H1 (cell line): ENCODE data around the gene NPHP4. TPM values are rescaled to one million over a fixed set of nuclear protein-coding genes. Genes with fewer than 3 reads are reported as not detected.

ENCODE experiments used
- CBX8 ChIP-seq: fragments of 300-800, 300-1000 bp; sonication (generic); IDR thresholded peaks from 2 replicates; pipeline ENCODE4 v1.7.1; 2016; ENCODE audit warnings: low read depth, low read length, borderline replicate concordance
- CHD2 ChIP-seq: IDR thresholded peaks from 2 replicates; pipeline ENCODE4 v1.6.1; 2012; ENCODE audit warnings: low read length, improper control_type of control experiment
- GTF2F1 ChIP-seq: IDR thresholded peaks from 2 replicates; pipeline ENCODE4 v1.6.1; 2012; ENCODE audit warnings: low read depth, low read length, improper control_type of control experiment, borderline replicate concordance
- HDAC2 ChIP-seq, 2 experiments: fragments of 300-600 bp in 1 of 2; sonication (generic) in 1 of 2; IDR thresholded peaks; 2 replicates each; pipeline ENCODE4 v1.6.1; 2011 to 2012; ENCODE audit warnings: low read depth in 2 of 2, low read length in 2 of 2, mild to moderate bottlenecking in 2 of 2, moderate library complexity in 2 of 2, borderline replicate concordance in 1 of 2, inconsistent platforms in 1 of 2
- PHF8 ChIP-seq: fragments of 200-600 bp; sonication (generic); conservative IDR thresholded peaks from 2 replicates; pipeline ENCODE4 v1.7.1; 2012; ENCODE audit warnings: low read depth, mild to moderate bottlenecking, inconsistent platforms, low read length, moderate library complexity
- SP4 ChIP-seq: IDR thresholded peaks from 2 replicates; pipeline ENCODE4 v1.6.1; 2012; ENCODE audit warnings: low read length, inconsistent platforms
- SUZ12 ChIP-seq: fragments of 200-600 bp; sonication (generic); IDR thresholded peaks from 2 replicates; pipeline ENCODE4 v1.6.1; 2012; ENCODE audit warnings: mild to moderate bottlenecking, inconsistent platforms, low read length, moderate library complexity, mixed read lengths
- TBP ChIP-seq: IDR thresholded peaks from 2 replicates; pipeline ENCODE4 v1.6.1; 2011; ENCODE audit warnings: low read depth, low read length, improper control_type of control experiment
- polyA plus RNA-seq, 7 experiments: library from polyadenylated mRNA; depleted of rRNA in 3 of 7; stranded (reverse) in 5 of 7; unstranded in 2 of 7; fragments of >200 nt in 5 of 7; fragments of 200-250 nt in 2 of 7; gene quantifications; 1 replicate in 5 of 7; 2 replicates in 1 of 7; 4 replicates in 1 of 7; pipeline versions ENCODE4 v1.2.1 to v1.2.3, GENCODE V29; 2011 to 2013; ENCODE audit warnings: missing spikeins in 2 of 7, mixed read lengths in 2 of 7
- total RNA-seq: library from RNA; stranded (reverse); fragmentation: NEBNext Ultra II Directional; extraction: Animal tissue kit (Norgen Biotek cat#: 25700); gene quantifications from 2 replicates; pipeline ENCODE4 v1.2.1, GENCODE V29; 2021
- TF ChIP-seq, protein P1 (sequence below): fragments of 300-600 bp; sonication (generic); IDR thresholded peaks from 2 replicates; pipeline ENCODE4 v1.7.1; 2012; ENCODE audit warnings: low read length, moderate library complexity, mild to moderate bottlenecking, inconsistent platforms; ENCODE audit not compliant: insufficient replicate concordance

Gene NPHP4
- total and polyA plus RNA-seq, 2 of the 8 experiments (the other 6 are each of a cell fraction or from before 2014, with no cell fraction given): 5.8 to 14.0 TPM

DNA sequence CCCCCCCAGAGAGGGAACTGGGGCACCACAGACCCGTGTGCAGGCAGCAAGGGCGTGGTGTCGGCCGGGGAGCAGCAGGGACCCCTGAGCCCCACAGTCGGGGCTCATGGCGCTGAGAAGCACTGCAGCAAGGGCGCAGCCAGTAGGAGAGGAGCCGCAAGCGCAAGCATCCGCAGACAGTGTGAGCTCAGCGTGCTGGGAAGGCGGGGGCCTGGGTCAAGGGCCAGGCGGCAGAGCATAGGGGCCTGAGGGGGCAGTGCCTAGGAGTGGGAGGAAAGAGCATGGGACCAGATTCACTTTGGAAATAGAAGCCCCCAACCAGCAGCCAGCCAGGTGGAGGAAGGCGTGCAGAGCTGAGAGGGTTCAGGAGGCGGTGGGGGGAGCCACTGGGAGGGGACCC is 46.8 kb upstream of the NPHP4 start (continued):
- TF ChIP-seq, protein P1, sequence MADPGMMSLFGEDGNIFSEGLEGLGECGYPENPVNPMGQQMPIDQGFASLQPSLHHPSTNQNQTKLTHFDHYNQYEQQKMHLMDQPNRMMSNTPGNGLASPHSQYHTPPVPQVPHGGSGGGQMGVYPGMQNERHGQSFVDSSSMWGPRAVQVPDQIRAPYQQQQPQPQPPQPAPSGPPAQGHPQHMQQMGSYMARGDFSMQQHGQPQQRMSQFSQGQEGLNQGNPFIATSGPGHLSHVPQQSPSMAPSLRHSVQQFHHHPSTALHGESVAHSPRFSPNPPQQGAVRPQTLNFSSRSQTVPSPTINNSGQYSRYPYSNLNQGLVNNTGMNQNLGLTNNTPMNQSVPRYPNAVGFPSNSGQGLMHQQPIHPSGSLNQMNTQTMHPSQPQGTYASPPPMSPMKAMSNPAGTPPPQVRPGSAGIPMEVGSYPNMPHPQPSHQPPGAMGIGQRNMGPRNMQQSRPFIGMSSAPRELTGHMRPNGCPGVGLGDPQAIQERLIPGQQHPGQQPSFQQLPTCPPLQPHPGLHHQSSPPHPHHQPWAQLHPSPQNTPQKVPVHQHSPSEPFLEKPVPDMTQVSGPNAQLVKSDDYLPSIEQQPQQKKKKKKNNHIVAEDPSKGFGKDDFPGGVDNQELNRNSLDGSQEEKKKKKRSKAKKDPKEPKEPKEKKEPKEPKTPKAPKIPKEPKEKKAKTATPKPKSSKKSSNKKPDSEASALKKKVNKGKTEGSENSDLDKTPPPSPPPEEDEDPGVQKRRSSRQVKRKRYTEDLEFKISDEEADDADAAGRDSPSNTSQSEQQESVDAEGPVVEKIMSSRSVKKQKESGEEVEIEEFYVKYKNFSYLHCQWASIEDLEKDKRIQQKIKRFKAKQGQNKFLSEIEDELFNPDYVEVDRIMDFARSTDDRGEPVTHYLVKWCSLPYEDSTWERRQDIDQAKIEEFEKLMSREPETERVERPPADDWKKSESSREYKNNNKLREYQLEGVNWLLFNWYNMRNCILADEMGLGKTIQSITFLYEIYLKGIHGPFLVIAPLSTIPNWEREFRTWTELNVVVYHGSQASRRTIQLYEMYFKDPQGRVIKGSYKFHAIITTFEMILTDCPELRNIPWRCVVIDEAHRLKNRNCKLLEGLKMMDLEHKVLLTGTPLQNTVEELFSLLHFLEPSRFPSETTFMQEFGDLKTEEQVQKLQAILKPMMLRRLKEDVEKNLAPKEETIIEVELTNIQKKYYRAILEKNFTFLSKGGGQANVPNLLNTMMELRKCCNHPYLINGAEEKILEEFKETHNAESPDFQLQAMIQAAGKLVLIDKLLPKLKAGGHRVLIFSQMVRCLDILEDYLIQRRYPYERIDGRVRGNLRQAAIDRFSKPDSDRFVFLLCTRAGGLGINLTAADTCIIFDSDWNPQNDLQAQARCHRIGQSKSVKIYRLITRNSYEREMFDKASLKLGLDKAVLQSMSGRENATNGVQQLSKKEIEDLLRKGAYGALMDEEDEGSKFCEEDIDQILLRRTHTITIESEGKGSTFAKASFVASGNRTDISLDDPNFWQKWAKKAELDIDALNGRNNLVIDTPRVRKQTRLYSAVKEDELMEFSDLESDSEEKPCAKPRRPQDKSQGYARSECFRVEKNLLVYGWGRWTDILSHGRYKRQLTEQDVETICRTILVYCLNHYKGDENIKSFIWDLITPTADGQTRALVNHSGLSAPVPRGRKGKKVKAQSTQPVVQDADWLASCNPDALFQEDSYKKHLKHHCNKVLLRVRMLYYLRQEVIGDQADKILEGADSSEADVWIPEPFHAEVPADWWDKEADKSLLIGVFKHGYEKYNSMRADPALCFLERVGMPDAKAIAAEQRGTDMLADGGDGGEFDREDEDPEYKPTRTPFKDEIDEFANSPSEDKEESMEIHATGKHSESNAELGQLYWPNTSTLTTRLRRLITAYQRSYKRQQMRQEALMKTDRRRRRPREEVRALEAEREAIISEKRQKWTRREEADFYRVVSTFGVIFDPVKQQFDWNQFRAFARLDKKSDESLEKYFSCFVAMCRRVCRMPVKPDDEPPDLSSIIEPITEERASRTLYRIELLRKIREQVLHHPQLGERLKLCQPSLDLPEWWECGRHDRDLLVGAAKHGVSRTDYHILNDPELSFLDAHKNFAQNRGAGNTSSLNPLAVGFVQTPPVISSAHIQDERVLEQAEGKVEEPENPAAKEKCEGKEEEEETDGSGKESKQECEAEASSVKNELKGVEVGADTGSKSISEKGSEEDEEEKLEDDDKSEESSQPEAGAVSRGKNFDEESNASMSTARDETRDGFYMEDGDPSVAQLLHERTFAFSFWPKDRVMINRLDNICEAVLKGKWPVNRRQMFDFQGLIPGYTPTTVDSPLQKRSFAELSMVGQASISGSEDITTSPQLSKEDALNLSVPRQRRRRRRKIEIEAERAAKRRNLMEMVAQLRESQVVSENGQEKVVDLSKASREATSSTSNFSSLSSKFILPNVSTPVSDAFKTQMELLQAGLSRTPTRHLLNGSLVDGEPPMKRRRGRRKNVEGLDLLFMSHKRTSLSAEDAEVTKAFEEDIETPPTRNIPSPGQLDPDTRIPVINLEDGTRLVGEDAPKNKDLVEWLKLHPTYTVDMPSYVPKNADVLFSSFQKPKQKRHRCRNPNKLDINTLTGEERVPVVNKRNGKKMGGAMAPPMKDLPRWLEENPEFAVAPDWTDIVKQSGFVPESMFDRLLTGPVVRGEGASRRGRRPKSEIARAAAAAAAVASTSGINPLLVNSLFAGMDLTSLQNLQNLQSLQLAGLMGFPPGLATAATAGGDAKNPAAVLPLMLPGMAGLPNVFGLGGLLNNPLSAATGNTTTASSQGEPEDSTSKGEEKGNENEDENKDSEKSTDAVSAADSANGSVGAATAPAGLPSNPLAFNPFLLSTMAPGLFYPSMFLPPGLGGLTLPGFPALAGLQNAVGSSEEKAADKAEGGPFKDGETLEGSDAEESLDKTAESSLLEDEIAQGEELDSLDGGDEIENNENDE: no peak
- TF ChIP-seq PHF8: no peak
- no peak for TF ChIP-seq SUZ12
- no peak for TF ChIP-seq CBX8
- TF ChIP-seq HDAC2 (IDR thresholded peaks at IDR 0.05; ENCODE audit: borderline replicate concordance in 1 of 2, low read depth in 2 of 2, low read length in 2 of 2): no peak
- TF ChIP-seq SP4: no peak
- TF ChIP-seq GTF2F1: no peak
- no peak for TF ChIP-seq CHD2
- no peak for TF ChIP-seq TBP
